Dedifferentiated amniotic fluid mesenchymal stem cell (primary cell): ENCODE data around the gene FAM25A.

Experiments used
- DNase-seq: peaks from one replicate; pipeline ENCODE4 v3.0.0-alpha.2; 2016; ENCODE audit errors: extremely low spot score

The FAM25A gene

GRCh38 chr10:87064651-87065050 is 44.6 kb downstream of the FAM25A start:
- no peak for DNase-seq

DNA sequence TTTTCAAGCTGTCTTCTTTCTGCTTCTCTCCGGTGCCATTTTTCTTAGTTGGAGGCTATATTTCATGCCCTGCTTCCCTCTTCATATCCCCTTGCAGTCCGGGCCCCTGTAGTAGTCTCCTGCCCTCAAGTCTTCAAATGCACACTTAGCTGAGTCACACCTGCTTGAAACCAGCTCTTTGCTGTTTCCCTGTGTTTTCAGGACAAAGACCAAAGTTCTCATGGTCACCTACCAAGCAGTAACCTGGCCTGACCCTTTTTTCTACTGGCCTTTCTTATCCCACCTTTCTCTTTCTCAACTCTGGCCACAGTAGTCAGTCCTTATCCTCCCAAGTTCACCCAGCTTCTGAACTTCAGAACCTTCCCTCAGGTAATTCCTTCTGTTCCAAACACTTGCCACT is 46.1 kb downstream of the FAM25A start:
- no peak for DNase-seq

DNA sequence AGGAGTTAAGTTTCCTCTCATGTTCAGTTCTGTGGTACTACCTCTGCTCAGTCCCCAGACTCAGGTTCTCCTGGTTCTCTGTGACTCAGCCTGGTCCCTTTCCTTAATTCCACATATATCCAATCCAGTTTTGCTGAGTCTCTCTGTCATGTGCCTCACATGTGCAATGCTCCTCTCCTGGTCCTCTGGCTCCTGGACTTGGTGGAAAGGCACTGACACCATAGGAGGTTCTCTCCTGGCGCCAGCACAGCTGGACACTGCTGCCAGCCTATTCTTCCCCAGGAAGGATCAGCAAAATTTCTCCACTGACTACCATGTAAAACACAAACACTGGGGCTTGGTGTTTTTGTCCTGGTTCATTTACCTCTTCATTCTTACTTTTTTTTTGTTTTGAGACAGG is 46.8 kb downstream of the FAM25A start:
- no peak for DNase-seq

DNA sequence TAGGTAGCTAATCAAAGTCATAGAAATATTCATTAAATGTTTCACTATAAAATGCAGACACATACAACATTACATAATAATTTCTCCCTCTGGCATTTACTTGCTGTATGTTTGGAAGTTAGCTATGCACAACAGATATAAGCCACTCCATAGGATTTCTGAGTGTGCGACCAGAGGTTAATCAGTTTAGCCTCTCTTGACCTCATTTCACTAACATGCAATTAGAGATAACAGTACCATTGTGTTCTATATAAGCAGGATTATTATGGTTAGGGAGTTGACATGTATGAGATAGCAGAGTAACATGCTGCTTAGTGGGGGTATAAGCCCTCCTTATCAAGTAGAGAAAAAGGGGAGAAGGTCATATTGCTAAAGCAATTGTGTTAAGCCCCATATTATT is 48.2 kb downstream of the FAM25A start:
- no peak for DNase-seq

- DNase-seq: no peak
Observed at GRCh38 chr10:87072449-87072848, 52.4 kb downstream of the FAM25A start.
